Measurements from ENCODE around the gene CASP2.
A peak's percentile ranks its signal among the peaks of the same experiment; 100 is the strongest.

CASP2 gene

GRCh38 chr7:143287935-143288826, at the start of gene CASP2:
TSS of gene CASP2 (plus strand) at chr7:143288351. CDS start at chr7:143288456, 105 bp downstream.
- peak; percentile 97 to 98 for DNase-seq (ENCODE audit: low read depth in 2 of 2)

- no peak for DNase-seq (ENCODE audit: low read depth in 2 of 2)
These were observed 48.3 kb upstream of the CASP2 start for GRCh38 chr7:143239813-143240212.

- peak; percentile 34 to 50 for DNase-seq (ENCODE audit: low read depth in 2 of 2)
These were observed 47.6 kb upstream of the CASP2 start for GRCh38 chr7:143240291-143241168.

- no peak for DNase-seq (ENCODE audit: low read depth in 2 of 2)
These were observed 45.8 kb upstream of the CASP2 start for GRCh38 chr7:143242306-143242705.

- no peak for DNase-seq (ENCODE audit: low read depth in 2 of 2)
These were observed 45.0 kb upstream of the CASP2 start for GRCh38 chr7:143243111-143243510.

- DNase-seq (ENCODE audit: low read depth in 2 of 2), result no peak
These were observed 44.5 kb upstream of the CASP2 start for GRCh38 chr7:143243614-143244013.

GRCh38 chr7:143244321-143244720, 43.8 kb upstream of the CASP2 start:
- no peak for DNase-seq (ENCODE audit: low read depth in 2 of 2)

GRCh38 chr7:143245123-143245522, 43.0 kb upstream of the CASP2 start:
- DNase-seq (ENCODE audit: low read depth in 2 of 2), result no peak

- DNase-seq (ENCODE audit: low read depth in 2 of 2), result no peak
These were observed 40.8 kb upstream of the CASP2 start for GRCh38 chr7:143247372-143247771.

- DNase-seq (ENCODE audit: low read depth in 2 of 2), result no peak
These were observed 39.3 kb upstream of the CASP2 start for GRCh38 chr7:143248761-143249354.

- DNase-seq (ENCODE audit: low read depth in 2 of 2), result no peak
These were observed 38.0 kb upstream of the CASP2 start for GRCh38 chr7:143250199-143250598.

GRCh38 chr7:143250822-143251221, 37.3 kb upstream of the CASP2 start:
- no peak for DNase-seq (ENCODE audit: low read depth in 2 of 2)

GRCh38 chr7:143252006-143252405, 36.1 kb upstream of the CASP2 start:
- no peak for DNase-seq (ENCODE audit: low read depth in 2 of 2)

- DNase-seq (ENCODE audit: low read depth in 2 of 2), result no peak
These were observed 32.6 kb upstream of the CASP2 start for GRCh38 chr7:143255564-143255963.

GRCh38 chr7:143256325-143256724, 31.8 kb upstream of the CASP2 start:
- no peak for DNase-seq (ENCODE audit: low read depth in 2 of 2)

- no peak for DNase-seq (ENCODE audit: low read depth in 2 of 2)
These were observed 31.2 kb upstream of the CASP2 start for GRCh38 chr7:143256932-143257331.

- DNase-seq (ENCODE audit: low read depth in 2 of 2), result no peak
These were observed 30.6 kb upstream of the CASP2 start for GRCh38 chr7:143257501-143257900.

GRCh38 chr7:143258831-143259230, 29.3 kb upstream of the CASP2 start:
- DNase-seq (ENCODE audit: low read depth in 2 of 2), result no peak

GRCh38 chr7:143259765-143260164, 28.4 kb upstream of the CASP2 start:
- no peak for DNase-seq (ENCODE audit: low read depth in 2 of 2)

GRCh38 chr7:143261901-143262300, 26.2 kb upstream of the CASP2 start:
- DNase-seq (ENCODE audit: low read depth in 2 of 2), result no peak

GRCh38 chr7:143263266-143264195, 24.6 kb upstream of the CASP2 start, which contains the start of gene GSTK1:
TSS of gene GSTK1 (plus strand) at chr7:143263441. CDS start at chr7:143263514, 73 bp downstream.
- peak; percentile 34 to 54 for DNase-seq (ENCODE audit: low read depth in 2 of 2)

Measured in stimulated activated CD4-positive, alpha-beta T cell treated with anti-CD3 and anti-CD28 coated beads, Interleukin-1b, Interleukin-23, amount 100 ng/mL, for 1 hour (primary cell).